Peyer's patch (tissue), 4 donors: ENCODE data around the gene GCDH.

Experiments
- POLR2A ChIP-seq, 2 donors: fragments of 450-650 bp; IDR thresholded peaks; one replicate each; pipeline ENCODE4 v1.5.1; 2017; ENCODE audit warnings: antibody characterized with exemption in 2 of 2, mild to moderate bottlenecking in 2 of 2, moderate library complexity in 2 of 2
- TF ChIP-seq, protein P1 (sequence below), 6 experiments: fragments of 450-650 bp in 4 of 6; fragments of 200-600 bp in 2 of 6; sonication (generic) in 1 of 6; IDR thresholded peaks; one replicate each; pipeline ENCODE4 v1.5.1; 2017 to 2019; ENCODE audit warnings: antibody characterized with exemption in 6 of 6, mild to moderate bottlenecking in 3 of 6, moderate library complexity in 1 of 6

DNA sequence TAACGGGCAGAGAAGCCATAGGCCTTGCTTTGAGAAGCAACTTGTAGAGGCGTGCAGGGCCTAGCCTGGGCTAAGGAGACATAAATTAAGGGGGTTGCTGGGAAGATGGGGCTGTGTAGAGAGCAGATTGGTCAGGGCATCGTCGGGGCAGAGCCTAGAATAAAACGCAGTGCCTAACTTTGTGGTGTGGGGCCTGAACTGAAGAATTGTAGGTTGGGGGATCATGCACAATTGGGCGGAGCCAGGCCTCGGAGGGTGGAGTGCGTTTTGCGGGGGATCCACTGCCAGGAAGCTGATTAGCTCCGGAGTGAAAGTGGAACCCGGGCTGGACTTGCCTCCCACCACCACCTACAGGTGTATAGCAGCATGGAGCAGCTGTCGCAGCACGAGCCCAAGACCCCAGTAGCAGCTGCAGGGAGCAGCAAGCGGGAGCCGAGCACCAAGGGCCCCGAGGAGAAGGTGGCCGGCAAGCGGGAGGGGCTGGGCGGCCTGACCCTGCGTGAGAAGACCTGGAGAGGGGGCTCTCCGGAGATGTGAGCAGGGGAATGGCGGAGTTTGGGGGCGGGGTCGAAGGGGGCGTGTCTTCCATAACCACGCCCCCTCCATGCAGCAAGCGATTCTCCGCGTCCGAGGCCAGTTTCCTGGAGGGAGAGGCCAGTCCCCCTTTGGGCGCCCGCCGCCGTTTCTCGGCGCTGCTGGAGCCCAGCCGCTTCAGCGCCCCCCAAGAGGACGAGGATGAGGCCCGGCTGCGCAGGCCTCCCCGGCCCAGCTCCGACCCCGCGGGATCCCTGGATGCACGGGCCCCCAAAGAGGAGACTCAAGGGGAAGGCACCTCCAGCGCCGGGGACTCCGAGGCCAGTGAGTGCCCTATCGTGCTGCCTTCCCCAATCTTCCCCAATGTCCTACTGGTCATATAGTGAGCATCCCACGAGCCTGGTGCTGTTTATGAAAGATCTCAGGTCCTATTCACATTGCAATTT, 23.6 kb upstream of the GCDH start:
- TF ChIP-seq, protein P1, sequence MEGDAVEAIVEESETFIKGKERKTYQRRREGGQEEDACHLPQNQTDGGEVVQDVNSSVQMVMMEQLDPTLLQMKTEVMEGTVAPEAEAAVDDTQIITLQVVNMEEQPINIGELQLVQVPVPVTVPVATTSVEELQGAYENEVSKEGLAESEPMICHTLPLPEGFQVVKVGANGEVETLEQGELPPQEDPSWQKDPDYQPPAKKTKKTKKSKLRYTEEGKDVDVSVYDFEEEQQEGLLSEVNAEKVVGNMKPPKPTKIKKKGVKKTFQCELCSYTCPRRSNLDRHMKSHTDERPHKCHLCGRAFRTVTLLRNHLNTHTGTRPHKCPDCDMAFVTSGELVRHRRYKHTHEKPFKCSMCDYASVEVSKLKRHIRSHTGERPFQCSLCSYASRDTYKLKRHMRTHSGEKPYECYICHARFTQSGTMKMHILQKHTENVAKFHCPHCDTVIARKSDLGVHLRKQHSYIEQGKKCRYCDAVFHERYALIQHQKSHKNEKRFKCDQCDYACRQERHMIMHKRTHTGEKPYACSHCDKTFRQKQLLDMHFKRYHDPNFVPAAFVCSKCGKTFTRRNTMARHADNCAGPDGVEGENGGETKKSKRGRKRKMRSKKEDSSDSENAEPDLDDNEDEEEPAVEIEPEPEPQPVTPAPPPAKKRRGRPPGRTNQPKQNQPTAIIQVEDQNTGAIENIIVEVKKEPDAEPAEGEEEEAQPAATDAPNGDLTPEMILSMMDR (IDR thresholded peaks at IDR 0.05) = no peak
- no peak for TF ChIP-seq POLR2A (IDR thresholded peaks at IDR 0.05)
